Mucosa of gallbladder (tissue), 1 donor: ENCODE data around the gene NSMF. TPM values are rescaled to one million over a fixed set of nuclear protein-coding genes. Genes with fewer than 3 reads are reported as not detected.

Source experiments
- DNase-seq: peaks from one replicate; pipeline ENCODE4 v3.0.0-alpha.2; 2020; ENCODE audit warnings: low spot score
- total RNA-seq: library from RNA; stranded (reverse); gene quantifications from one replicate; pipeline ENCODE4 v1.2.1, GENCODE V29; 2021
- donor health status: DM: no; HTN: no; CAD: no.

The NSMF gene
- total RNA-seq, 1 donor from 2014 or later = 69.6 TPM

- DNase-seq = no peak
Observed at GRCh38 chr9:137433349-137433915, 25.7 kb downstream of the NSMF start.

GRCh38 chr9:137432687-137433348, 26.3 kb downstream of the NSMF start:
- DNase-seq = no peak

GRCh38 chr9:137431416-137431931, 27.7 kb downstream of the NSMF start:
- no peak for DNase-seq

DNA sequence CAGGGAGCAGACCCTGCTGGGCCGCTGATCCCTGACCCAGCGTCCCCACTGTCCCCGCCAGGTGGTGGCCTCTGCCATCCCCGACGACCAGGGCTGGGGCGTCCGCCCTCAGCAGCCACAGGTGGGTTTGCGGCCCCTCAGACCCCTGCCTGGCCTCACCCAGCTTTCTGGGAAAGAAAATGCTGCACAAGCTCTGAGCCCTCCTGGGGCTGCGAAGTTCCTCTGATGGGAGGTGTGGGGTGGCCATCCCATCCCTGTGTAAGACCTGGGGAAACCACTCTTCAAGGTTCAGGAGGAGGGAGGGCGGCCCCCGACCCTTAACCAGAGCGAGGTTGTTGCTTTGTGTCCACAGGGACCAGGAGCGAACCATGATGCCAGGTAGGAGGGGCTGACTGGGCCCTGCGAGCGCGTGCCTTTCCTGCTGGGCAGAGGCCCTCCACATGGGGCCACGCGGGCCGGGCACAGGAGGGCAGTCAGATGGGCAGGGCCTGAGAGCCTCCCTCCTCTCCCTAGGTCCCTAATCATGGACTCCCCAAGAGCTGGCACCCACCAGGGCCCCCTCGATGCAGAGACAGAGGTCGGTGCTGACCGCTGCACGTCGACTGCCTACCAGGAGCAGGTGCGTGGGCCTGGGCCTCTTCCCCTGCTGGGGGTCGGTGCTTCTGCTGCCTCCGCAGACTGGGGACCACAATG, 28.3 kb downstream of the NSMF start:
- no peak for DNase-seq

- no peak for DNase-seq
Observed at GRCh38 chr9:137429974-137430722, 29.0 kb downstream of the NSMF start.

DNA sequence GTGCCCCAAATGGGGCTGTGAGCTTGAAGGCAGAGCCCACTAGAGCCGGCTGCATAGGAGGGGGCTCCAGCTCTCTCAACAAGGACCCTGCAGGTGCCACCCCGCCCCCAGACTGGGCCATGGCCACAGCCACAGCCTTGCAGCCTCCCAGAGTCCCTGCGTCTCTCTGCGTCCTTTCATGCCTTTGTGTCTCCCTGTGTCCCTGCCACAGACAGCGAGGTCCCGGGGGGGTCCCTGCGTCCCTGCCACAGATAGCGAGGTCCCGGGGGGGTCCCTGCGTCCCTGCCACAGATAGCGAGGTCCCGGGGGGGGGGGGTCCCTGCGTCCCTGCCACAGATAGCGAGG, 29.6 kb downstream of the NSMF start:
- no peak for DNase-seq

GRCh38 chr9:137428841-137429545, 30.1 kb downstream of the NSMF start:
- DNase-seq = no peak

DNA sequence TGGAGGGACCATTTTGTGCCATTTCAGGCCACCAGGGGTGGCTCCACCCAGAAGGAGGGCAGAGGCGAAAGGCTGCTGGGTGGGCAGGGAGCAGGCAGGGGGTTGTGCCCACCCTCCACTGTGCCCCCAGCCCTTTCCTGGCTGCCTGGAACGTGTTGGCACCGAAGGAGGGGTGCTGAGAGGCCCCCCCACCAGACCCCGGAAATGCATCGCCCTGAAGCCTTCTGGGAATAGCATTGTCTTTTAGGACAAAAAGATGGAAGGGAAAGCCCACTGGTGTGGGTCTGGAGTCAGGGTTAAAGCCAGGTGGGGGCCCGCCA, 30.9 kb downstream of the NSMF start:
- no peak for DNase-seq

GRCh38 chr9:137427454-137428310, 31.5 kb downstream of the NSMF start:
- DNase-seq = no peak

DNA sequence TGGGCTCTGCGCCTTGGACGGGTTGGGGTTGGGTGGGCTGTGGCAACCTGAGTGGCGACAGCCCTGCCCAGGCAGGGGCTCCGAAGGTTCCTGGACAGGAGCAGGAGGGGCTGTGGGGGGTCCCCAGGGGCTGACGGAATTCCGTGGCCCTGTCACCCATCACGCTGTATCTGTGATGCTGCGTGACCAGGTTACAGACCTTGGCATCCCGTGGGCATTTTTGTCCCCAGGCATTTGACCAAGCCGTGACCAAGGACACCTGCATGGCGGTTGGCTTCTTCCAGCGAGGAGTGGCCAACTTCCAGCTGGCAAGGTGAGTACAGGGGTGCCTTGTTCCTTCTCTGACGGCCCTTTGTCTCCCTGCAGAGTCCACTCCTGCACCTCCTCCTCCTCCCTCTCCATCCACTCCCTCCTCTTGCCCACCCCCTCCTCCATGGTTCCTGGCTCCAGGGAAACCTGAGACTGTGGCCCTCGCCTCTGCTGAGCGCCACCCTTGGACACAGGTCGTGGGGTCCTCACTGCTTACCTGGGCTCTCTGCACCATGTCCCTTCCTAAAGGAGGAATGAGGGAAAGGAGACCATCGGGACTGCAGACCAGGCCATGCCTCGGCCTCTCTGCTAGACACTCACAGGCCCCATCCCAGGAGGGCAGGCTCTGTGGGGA, 33.0 kb downstream of the NSMF start:
- DNase-seq = no peak

DNA sequence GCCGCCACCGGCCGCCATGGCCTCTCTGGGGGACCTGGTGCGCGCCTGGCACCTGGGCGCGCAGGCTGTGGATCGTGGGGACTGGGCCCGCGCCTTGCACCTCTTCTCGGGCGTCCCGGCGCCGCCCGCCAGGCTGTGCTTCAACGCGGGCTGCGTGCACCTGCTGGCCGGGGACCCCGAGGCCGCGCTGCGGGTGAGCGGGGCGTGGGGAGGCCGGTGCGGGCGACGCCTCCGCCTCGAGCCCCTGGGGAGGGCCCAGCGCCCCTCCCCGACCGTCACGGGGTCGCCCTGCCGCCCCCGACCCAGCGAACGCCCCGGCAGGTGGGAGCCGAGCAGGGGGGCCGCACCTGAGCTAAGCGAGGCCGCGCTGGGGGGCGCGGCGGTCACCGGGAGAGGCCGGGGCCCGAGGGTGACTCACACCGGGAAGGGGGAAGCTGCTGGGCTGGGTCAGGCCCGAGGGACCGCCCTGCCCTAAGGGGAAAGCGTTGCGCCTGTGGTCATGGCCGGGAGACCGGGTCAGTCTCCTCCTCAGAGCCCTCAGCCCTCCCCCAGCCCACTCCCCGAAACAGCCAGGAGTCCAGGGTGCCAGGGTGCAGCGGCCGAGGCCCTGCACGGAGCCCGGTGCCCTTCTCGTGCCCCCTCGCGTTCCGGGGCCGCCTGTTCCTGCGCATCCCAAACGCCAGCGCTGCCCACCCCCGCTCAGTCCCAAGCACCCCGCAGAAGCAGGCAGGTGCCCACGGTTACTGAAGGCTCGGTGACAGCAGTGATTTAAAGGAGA, 35.4 kb downstream of the NSMF start:
- no peak for DNase-seq

- peak; percentile 93 for DNase-seq
Observed at GRCh38 chr9:137422604-137423513, 36.3 kb downstream of the NSMF start, which contains the start of the genes EXD3 and NOXA1. TSS of gene EXD3 (minus strand) at chr9:137423162. CDS start at chr9:137395357, 27,805 bp downstream. TSS of gene NOXA1 (plus strand) at chr9:137423393. CDS start at chr9:137423530, 137 bp downstream.

DNA sequence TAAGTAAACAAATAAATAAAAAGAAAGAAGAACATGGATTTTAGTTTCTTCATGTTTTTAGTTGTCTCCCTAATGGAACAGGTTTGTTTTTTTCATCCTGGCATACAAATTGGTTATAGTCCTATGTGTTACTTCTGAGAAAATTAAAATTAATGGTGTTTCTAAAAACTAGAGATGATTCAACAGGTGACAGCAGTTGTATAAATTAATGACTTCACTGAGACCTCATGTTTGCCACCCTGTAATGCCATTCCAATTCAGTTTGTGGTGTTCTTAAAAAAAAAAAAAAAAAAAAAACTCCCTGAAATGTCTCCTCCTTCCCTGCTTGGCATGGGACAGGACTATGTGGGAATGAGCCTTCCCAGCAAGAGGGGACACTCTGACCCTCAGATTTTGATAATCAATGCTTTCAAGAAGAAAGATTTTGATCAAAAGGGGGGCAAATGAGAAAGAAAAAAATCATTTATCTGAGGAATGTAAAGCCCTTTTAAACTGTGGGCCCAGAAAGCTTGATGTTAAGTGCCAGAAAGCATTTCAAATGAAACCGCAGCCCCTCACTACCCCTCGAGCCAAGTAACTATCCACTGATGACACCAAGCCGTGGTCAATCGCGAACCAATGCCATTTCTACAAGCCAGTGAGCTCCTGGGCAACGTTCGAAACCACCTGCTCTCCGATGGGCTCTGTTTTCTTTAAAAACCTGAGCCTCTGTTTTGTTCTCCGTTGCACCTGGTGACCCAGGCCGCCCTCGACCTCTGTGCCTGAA, 37.1 kb downstream of the NSMF start:
- no peak for DNase-seq

DNA sequence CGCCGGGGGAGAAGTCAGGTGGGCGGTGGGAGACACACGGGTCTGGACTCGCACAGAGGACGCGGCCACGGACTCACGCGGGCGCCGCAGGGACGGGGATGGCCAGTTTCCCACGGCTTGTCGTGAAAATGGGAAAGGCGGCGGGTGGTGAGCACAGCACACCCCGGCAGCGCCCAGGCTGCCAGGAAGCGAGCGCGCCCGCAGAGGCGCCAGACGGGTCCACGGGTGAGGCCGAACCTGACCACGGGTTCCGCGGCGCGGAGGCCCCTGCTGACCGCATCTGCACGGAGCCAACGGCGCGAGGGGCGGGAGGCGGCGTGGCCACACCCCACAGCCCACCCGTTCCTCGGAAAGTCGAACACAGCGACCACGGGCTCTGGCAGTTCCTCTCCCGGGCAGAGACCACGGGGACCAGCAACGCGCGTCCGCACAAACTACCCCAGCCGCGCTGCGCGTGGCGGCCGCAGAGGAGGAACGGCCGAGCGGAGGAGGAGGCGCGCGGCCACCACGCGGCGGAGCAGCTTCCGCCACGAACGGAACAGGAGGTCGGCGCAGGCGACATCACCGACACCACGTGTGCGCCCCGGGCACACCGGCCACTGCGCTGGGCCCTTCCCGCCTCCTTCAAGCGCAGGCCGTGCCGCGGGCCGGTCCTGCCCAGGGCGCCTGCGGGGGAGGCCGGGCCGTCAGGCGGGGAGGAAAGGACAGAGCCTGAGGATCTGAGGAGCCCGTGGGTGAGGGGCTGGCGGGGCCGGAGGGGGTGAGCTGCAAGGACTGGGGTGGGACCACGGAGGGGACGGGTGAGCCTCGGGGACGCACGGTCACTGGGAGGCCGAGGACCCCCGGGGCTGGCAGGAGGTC, 41.7 kb downstream of the NSMF start:
- DNase-seq = no peak

DNA sequence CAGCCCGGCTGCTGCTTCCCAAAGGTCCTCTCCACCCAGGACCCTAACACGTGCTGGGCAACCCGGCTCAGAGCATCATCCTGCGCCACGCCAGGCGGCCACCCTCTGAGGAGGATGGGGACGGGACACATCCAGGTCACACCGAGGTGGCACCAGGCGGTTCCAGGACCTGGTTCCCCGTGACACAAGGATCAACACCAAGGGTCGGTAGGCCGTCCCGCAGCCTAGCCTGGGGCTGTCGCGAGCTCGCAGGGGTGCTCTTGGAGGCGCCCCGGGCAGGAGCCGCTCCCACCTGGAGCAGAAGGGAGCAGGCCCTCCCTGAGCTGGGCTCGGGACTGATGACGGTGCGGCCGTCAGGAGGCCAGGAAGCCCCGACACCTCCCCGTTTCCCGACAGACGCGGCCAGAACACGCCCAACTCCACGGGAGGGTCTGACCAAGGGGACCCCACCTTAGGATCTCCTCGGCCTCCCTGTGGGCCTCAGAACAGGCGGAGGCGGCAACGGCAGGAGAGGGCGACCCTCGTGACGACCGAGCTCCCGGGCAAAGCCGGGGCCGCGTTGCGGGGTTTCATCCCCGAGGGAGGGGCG, 42.5 kb downstream of the NSMF start:
- DNase-seq = no peak

DNA sequence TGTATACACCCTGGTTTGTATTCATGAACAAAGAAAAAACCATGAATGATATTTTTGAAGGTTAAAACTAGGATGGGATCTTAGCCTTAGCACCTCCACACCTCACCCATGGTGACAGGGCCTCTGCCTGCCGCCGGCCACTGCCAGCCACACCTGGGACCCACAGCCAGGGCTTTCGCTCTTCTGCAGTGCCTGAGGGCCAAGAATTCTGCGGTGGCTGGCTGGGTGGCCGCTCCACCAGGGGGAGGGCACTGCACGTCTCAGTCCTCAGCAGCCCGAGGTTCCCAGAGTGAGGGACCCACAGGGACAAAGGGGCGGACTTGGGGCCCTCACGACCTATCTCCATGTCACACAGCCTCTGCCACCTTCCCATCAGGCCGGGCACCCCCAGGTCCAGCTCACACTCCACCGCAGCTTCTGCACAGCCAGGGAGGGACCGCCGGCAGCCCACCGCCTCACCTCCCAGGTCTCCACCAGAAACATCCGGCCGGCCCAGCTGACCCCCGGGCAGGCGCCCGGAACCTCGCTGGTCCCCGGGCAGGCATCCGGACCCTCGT, 43.0 kb downstream of the NSMF start:
- DNase-seq = no peak
